ENCODE measurements around the gene C19orf53. TPM values are rescaled to one million over a fixed set of nuclear protein-coding genes. Genes with fewer than 3 reads are reported as not detected.

The C19orf53 gene
- total RNA-seq, 4 donors from 2014 or later = 158 to 283 (median 222) TPM

- H3K4me1 ChIP-seq = peaks cover 10% of the 10 kb centered on the region in 2 donors
- H3K27me3 ChIP-seq = no peaks in the 10 kb centered on the region
- peak overlapping the region; percentile 61 to 78 (median 66) for H3K4me3 ChIP-seq
- peak; percentile 97 to 98 for ATAC-seq
- DNase-seq = peak; percentile 84 to 90
- TF ChIP-seq POLR2A (IDR thresholded peaks at IDR 0.05) = no peak
- no peak for TF ChIP-seq CTCF (IDR thresholded peaks at IDR 0.05 in 4 of 5, conservative IDR thresholded peaks at IDR 0.05 in 1 of 5)
- no peaks in the 10 kb centered on the region for H3K9me3 ChIP-seq
- in situ Hi-C loops (cut with MboI; ENCODE audit: low sequenced_read_pairs in 4 of 4) = no loop called here
- no peaks in the 10 kb centered on the region for H3K36me3 ChIP-seq
- peak overlapping the region; percentile 67 to 87 (median 76) for H3K27ac ChIP-seq
- intact Hi-C loops (cut with DNase I; ENCODE audit: low total_unique reads) = loop anchor here (1.0 to 2.0 kb wide), 3 partner anchors 16 to 131 kb away; partner anchors contain the start of gene C19orf53
Observed at GRCh38 chr19:13731147-13731964, 42.9 kb upstream of the C19orf53 start.

- intact Hi-C loops (cut with DNase I; ENCODE audit: low total_unique reads) = no loop called here
- Histone ChIP-seq H3K27me3 (no peaks in the 10 kb centered on the region), H3K9me3 (no peaks in the 10 kb centered on the region), H3K36me3 (no peaks in the 10 kb centered on the region), H3K27ac (peak overlapping the region in 1 of 4 donors; percentile 75), H3K4me3 (peak overlapping the region in 3 of 4 donors; percentile 61 to 69 (median 64)), H3K4me1 (peaks cover 10% of the 10 kb centered on the region in 2 donors)
- in situ Hi-C loops (cut with MboI; ENCODE audit: low sequenced_read_pairs in 4 of 4) = no loop called here
- no peak for ATAC-seq
- TF ChIP-seq CTCF (IDR thresholded peaks at IDR 0.05 in 4 of 5, conservative IDR thresholded peaks at IDR 0.05 in 1 of 5) (no peak), POLR2A (IDR thresholded peaks at IDR 0.05) (no peak)
- DNase-seq = no peak
Observed at GRCh38 chr19:13732337-13732736, 41.9 kb upstream of the C19orf53 start.

- no peaks in the 10 kb centered on the region for H3K36me3 ChIP-seq
- no peak for TF ChIP-seq CTCF (IDR thresholded peaks at IDR 0.05 in 4 of 5, conservative IDR thresholded peaks at IDR 0.05 in 1 of 5)
- TF ChIP-seq POLR2A (IDR thresholded peaks at IDR 0.05) = no peak
- in situ Hi-C loops (cut with MboI; ENCODE audit: low sequenced_read_pairs in 4 of 4) = no loop called here
- ATAC-seq (no peak), DNase-seq (no peak)
- no peaks in the 10 kb centered on the region for H3K9me3 ChIP-seq
- no peak overlapping the region for H3K4me3 ChIP-seq
- no peaks in the 10 kb centered on the region for H3K27me3 ChIP-seq
- H3K4me1 ChIP-seq = peaks cover 10% of the 10 kb centered on the region in 2 donors
- intact Hi-C loops (cut with DNase I; ENCODE audit: low total_unique reads) = no loop called here
- no peak overlapping the region for H3K27ac ChIP-seq
Observed at GRCh38 chr19:13734751-13735150, 39.5 kb upstream of the C19orf53 start.

- H3K4me3 ChIP-seq = no peak overlapping the region
- H3K4me1 ChIP-seq = no peaks in the 10 kb centered on the region
- H3K9me3 ChIP-seq = no peaks in the 10 kb centered on the region
- no peak for ATAC-seq
- in situ Hi-C loops (cut with MboI; ENCODE audit: low sequenced_read_pairs in 4 of 4) (no loop called here), intact Hi-C loops (cut with DNase I; ENCODE audit: low total_unique reads) (no loop called here)
- no peaks in the 10 kb centered on the region for H3K27me3 ChIP-seq
- DNase-seq = no peak
- no peak for TF ChIP-seq CTCF (IDR thresholded peaks at IDR 0.05 in 4 of 5, conservative IDR thresholded peaks at IDR 0.05 in 1 of 5)
- TF ChIP-seq POLR2A (IDR thresholded peaks at IDR 0.05) = no peak
- no peaks in the 10 kb centered on the region for H3K36me3 ChIP-seq
- no peak overlapping the region for H3K27ac ChIP-seq
Observed at GRCh38 chr19:13738073-13738472, 36.2 kb upstream of the C19orf53 start.
